PC-9 (cell line): Measurements from ENCODE around the gene GABARAP. TPM values are rescaled to one million over a fixed set of nuclear protein-coding genes. Genes with fewer than 3 reads are reported as not detected.

Source experiments
- BruUV-seq: library from RNA; stranded (reverse); fragments of 400-500 nt; replicated peaks from 2 replicates; lab custom pipeline; 2021; lab: Mats Ljungman, UMichigan
- CTCF ChIA-PET: fragments of 300-600 bp; sonication (Branson Sonifier 250); formaldehyde crosslinking; loops from one replicate; lab custom pipeline; 2022; ENCODE audit warnings: antibody characterized with exemption; lab: Charles Lee
- POLR2A ChIA-PET: fragments of 300-600 bp; sonication (Branson Sonifier 250); formaldehyde crosslinking; loops from one replicate; lab custom pipeline; 2022; ENCODE audit warnings: antibody characterized with exemption; ENCODE audit not compliant: unreplicated experiment; lab: Charles Lee
- DNase-seq, 2 experiments: peaks; one replicate each; pipeline versions ENCODE4 v3.0.0 to v3.0.0-alpha.2; 2015 to 2022; ENCODE audit warnings: mixed read lengths in 1 of 2
- H2AFZ ChIP-seq: fragments of 200-600 bp; sonication (generic); 2 replicates; pipeline ENCODE4 v1.8.1; 2017; ENCODE audit warnings: antibody characterized with exemption
- H3F3A ChIP-seq: fragments of 200-600 bp; sonication (generic); 2 replicates; pipeline ENCODE4 v1.8.1; 2017; ENCODE audit warnings: antibody characterized with exemption, mild to moderate bottlenecking, low read depth; ENCODE audit not compliant: insufficient read depth
- H3K27ac ChIP-seq: fragments of 200-600 bp; sonication (generic); 2 replicates; pipeline ENCODE4 v1.6.1; 2016; ENCODE audit warnings: mixed run types
- H3K27me3 ChIP-seq: fragments of 200-600 bp; sonication (generic); 2 replicates; pipeline ENCODE4 v1.6.1; 2016; ENCODE audit warnings: low read depth, mixed run types; ENCODE audit not compliant: insufficient read depth
- H3K36me3 ChIP-seq: fragments of 200-600 bp; sonication (generic); 2 replicates; pipeline ENCODE4 v1.6.1; 2016; ENCODE audit warnings: low read depth, mixed run types
- H3K4me1 ChIP-seq: fragments of 200-600 bp; sonication (generic); replicated peaks from 2 replicates; pipeline ENCODE4 v1.6.1; 2016; ENCODE audit warnings: mixed run types; ENCODE audit not compliant: insufficient read depth
- H3K4me2 ChIP-seq: fragments of 200-600 bp; sonication (generic); 2 replicates; pipeline ENCODE4 v1.6.1; 2017; ENCODE audit warnings: mixed run types
- H3K4me3 ChIP-seq: fragments of 200-600 bp; sonication (generic); 2 replicates; pipeline ENCODE4 v1.6.1; 2016; ENCODE audit warnings: mixed run types
- H3K79me2 ChIP-seq: fragments of 200-600 bp; sonication (generic); 2 replicates; pipeline ENCODE4 v1.6.1; 2017; ENCODE audit warnings: low read depth, mixed run types
- H3K9me2 ChIP-seq: fragments of 200-600 bp; sonication (generic); 2 replicates; pipeline ENCODE4 v1.8.1; 2017; ENCODE audit warnings: mild to moderate bottlenecking; ENCODE audit not compliant: insufficient read depth
- H3K9me3 ChIP-seq: fragments of 200-600 bp; sonication (generic); 2 replicates; pipeline ENCODE4 v1.8.1; 2016; ENCODE audit warnings: low read depth; ENCODE audit not compliant: insufficient read depth
- H4K20me1 ChIP-seq: fragments of 200-600 bp; sonication (generic); 2 replicates; pipeline ENCODE4 v1.8.1; 2017; ENCODE audit not compliant: insufficient read depth
- EZH2 ChIP-seq: fragments of 200-600 bp; sonication (generic); IDR thresholded peaks from 2 replicates; pipeline ENCODE4 v1.8.0; 2017; ENCODE audit warnings: antibody characterized with exemption, low read depth
- intact Hi-C: fragments of 100-400 bp; cut with micrococcal nuclease; formaldehyde crosslinking; loops from one replicate; pipeline ENCODE4 v1.10.0; 2022; ENCODE audit not compliant: unreplicated experiment
- total RNA-seq: library from RNA; stranded (reverse); gene quantifications from 2 replicates; pipeline ENCODE4 v1.2.3, GENCODE V29; 2021
- TF ChIP-seq, protein P1 (sequence below): fragments of 200-600 bp; sonication (generic); conservative IDR thresholded peaks from 2 replicates; pipeline ENCODE4 v1.6.1; 2017; ENCODE audit warnings: mixed run types, antibody characterized with exemption, mild to moderate bottlenecking, moderate library complexity

The GABARAP gene
- total RNA-seq, 1 experiment from 2014 or later: 424 TPM

DNA sequence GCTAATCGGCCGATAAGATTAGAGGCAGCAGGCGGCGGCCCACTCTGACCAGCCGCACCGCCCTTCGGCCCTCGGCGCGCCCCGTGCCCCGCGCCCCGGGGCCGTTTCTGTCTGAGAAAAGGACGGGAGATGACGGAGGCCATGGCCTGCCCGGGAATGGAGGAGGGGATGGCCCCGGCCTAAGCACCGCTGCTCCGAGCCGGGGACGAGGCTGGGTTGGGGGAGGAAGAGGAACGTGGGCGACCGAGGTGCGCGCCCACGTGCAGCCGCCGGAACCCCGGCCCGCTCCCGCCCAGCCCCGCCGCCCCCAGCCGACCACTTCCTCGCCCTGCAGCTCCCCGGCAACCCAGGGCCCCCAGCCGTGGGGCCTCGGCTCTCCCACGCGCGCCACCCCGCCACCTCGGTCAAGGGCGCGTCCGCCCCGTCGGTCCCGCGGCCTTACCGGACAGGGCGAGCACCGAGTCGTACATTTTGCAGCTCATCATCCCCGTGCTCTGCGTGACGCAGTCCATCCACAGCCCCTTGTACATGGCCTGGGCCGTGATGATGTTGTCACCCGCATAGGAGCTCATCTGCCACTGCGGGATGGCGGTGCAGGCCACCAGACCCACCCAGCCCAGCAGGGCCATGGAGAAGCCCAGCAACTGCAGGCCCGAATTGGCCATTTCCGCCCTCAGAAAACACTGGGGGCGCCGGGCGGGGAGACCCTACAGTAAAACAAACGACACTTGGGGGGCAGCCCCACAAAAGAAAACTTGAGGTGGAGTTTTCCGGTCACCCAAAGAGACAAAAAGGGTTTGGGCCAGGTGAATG lies 19.3 kb upstream of the GABARAP start:
- ChIA-PET POLR2A (no interaction called here), CTCF (interaction anchor here (0.7 kb wide), 1 partner anchor 20 kb away, joined by 3 read pairs; no protein-coding TSS in a partner anchor)
- BruUV-seq: TSS peak; percentile 52
- Histone ChIP-seq H3K27me3 (no peaks in the 10 kb centered on the region), H3F3A (peaks cover 78% of the 10 kb centered on the region), H3K4me3 (peak overlapping the region; percentile 97), H3K27ac (peak overlapping the region; percentile 100), H3K4me1 (peaks cover 40% of the 10 kb centered on the region), H3K36me3 (peaks cover 30% of the 10 kb centered on the region), H3K79me2 (peaks cover 62% of the 10 kb centered on the region), H4K20me1 (peaks cover 25% of the 10 kb centered on the region), H3K9me3 (no peaks in the 10 kb centered on the region), H3K9me2 (no peaks in the 10 kb centered on the region), H2AFZ (no peak overlapping the region), H3K4me2 (peak overlapping the region; percentile 98)
- DNase-seq: no peak
- no peak for TF ChIP-seq EZH2
- TF ChIP-seq, protein P1, sequence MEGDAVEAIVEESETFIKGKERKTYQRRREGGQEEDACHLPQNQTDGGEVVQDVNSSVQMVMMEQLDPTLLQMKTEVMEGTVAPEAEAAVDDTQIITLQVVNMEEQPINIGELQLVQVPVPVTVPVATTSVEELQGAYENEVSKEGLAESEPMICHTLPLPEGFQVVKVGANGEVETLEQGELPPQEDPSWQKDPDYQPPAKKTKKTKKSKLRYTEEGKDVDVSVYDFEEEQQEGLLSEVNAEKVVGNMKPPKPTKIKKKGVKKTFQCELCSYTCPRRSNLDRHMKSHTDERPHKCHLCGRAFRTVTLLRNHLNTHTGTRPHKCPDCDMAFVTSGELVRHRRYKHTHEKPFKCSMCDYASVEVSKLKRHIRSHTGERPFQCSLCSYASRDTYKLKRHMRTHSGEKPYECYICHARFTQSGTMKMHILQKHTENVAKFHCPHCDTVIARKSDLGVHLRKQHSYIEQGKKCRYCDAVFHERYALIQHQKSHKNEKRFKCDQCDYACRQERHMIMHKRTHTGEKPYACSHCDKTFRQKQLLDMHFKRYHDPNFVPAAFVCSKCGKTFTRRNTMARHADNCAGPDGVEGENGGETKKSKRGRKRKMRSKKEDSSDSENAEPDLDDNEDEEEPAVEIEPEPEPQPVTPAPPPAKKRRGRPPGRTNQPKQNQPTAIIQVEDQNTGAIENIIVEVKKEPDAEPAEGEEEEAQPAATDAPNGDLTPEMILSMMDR: no peak; the same call in 1 of the 2 replicates
- intact Hi-C loops: loop anchor here (1.0 to 5.0 kb wide), 9 partner anchors 9 to 581 kb away; partner anchors contain the start of genes EIF5A, ELP5, POLR2A and SLC35G6

DNA sequence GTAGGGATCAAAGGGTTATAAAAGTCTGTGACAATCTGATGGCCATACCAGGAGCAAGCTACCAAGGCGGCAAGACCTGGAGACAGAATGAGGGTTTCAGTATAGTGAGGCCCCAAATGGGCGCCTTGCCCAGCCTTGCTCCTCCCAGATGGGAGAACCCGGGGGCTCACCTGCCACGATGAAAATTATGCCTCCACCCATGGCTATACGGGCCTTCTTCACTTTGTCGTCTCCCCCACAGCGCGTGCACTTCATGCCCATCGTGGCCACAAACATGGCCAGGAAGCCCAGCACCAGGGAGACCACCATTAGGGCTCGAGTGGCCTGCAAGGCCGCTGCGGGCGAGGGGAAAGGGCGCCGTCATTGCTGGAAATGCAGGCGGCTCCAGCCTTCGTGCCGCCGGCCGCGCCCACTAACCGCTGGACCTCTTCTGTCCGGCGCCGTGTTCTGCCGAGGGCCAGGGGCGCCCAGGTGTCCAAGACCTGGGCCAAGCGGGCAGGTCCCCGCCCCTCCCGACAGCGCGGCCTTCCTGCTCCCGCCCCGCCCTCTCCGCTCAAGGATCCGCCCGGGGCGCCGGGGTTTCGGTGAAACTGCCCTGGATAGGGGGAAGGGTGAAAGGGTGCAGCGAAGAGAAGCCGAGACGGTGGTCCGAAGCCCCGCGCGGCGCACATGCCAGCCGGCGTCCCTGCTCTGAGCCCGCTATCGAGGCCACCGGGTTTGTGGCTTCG lies 18.6 kb upstream of the GABARAP start:
- H3K36me3 ChIP-seq: peaks cover 33% of the 10 kb centered on the region
- H3K9me2 ChIP-seq: no peaks in the 10 kb centered on the region
- peak overlapping the region; percentile 97 for H3K4me3 ChIP-seq
- peak; percentile 74 to 91 for DNase-seq
- peaks cover 66% of the 10 kb centered on the region for H3K79me2 ChIP-seq
- no peak overlapping the region for H2AFZ ChIP-seq
- H3K4me1 ChIP-seq: peaks cover 36% of the 10 kb centered on the region
- H3F3A ChIP-seq: peaks cover 81% of the 10 kb centered on the region
- peaks cover 25% of the 10 kb centered on the region for H4K20me1 ChIP-seq
- ChIA-PET POLR2A (interaction anchor here (0.6 kb wide), 1 partner anchor 185 kb away, joined by 3 read pairs; no protein-coding TSS in a partner anchor), CTCF (interaction anchor here (0.7 kb wide), 2 partner anchors 19 to 249 kb away, joined by 3 to 13 read pairs; no protein-coding TSS in a partner anchor)
- no peaks in the 10 kb centered on the region for H3K9me3 ChIP-seq
- H3K27ac ChIP-seq: peak overlapping the region; percentile 100
- no TSS peak for BruUV-seq
- H3K27me3 ChIP-seq: no peaks in the 10 kb centered on the region
- H3K4me2 ChIP-seq: peak overlapping the region; percentile 98
- TF ChIP-seq EZH2: no peak
- TF ChIP-seq, protein P1: no peak
- intact Hi-C loops: loop anchor here (1.0 to 5.0 kb wide), 6 partner anchors 46 to 581 kb away; partner anchors contain the start of genes EIF5A, POLR2A, SLC35G6 and TMEM256

DNA sequence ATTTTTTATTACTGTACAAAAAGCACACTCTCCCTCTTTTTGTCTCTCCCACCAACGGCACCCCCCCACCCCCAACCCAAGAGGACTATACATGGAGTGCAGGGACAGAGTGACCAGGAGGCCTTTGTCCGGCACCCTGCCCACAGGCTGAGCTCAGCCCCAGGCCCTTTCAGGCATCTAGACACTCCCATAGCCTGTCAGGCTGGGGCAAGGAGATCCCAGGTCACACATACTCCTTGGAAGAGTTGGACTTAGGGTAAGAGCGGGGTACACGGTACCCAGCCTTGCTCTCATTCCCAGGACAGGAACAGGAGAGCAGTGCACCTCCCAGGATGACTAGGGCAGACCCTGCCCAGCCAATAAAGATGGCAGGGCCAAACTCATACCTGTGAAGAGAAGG lies 17.9 kb upstream of the GABARAP start:
- TF ChIP-seq, protein P1: no peak
- TF ChIP-seq EZH2: no peak
- H4K20me1 ChIP-seq: peaks cover 25% of the 10 kb centered on the region
- peak overlapping the region; percentile 100 for H3K27ac ChIP-seq
- peaks cover 33% of the 10 kb centered on the region for H3K36me3 ChIP-seq
- H3K9me3 ChIP-seq: no peaks in the 10 kb centered on the region
- intact Hi-C loops: loop anchor here (5.0 kb wide), 5 partner anchors 47 to 582 kb away; partner anchors contain the start of genes EIF5A, POLR2A, SLC35G6 and TMEM256
- peak overlapping the region; percentile 97 for H3K4me3 ChIP-seq
- peak overlapping the region; percentile 98 for H3K4me2 ChIP-seq
- ChIA-PET POLR2A (interaction anchor here (0.6 kb wide), 1 partner anchor 19 kb away, joined by 4 read pairs; no protein-coding TSS in a partner anchor), CTCF (interaction anchor here (0.7 kb wide), 1 partner anchor 248 kb away, joined by 13 read pairs; no protein-coding TSS in a partner anchor)
- DNase-seq: no peak
- peaks cover 83% of the 10 kb centered on the region for H3F3A ChIP-seq
- no peaks in the 10 kb centered on the region for H3K27me3 ChIP-seq
- peaks cover 35% of the 10 kb centered on the region for H3K4me1 ChIP-seq
- H3K9me2 ChIP-seq: no peaks in the 10 kb centered on the region
- H2AFZ ChIP-seq: no peak overlapping the region
- BruUV-seq: no TSS peak
- peaks cover 66% of the 10 kb centered on the region for H3K79me2 ChIP-seq
